Ecto neural progenitor cell (in vitro differentiated cells): Measurements from ENCODE around the gene PRCD.

Experiments
- DNase-seq: peaks from one replicate; pipeline ENCODE4 v3.0.0-alpha.2; 2018; ENCODE audit warnings: low spot score

The PRCD gene

DNA sequence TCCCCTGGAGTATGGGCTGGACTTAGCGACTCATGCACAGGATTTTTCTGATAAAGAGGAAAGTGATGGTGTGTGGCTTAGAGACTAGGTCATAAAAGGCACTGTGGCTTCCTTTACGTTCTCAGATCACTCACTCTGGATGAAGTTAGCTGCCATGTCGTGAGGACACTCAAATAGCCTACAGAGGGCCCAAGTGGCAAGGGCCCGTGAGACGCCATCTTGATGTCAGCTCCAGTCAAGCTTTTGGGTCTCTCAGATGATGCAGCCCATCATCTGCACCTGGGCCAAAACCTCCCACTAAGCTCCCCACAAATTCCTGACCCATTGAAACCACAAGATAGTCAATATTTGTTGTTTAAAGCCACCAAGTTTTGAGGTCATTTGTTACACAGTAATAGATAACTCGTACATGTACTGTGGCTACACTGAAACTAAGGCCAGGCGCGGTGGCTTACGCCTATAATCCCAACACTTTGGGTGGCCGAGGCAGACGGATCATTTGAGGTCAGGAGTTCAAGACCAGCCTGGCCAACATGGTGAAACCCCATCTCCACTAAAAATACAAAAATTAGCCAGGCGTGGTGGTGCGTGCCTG is 31.1 kb downstream of the PRCD start:
- no peak for DNase-seq

DNA sequence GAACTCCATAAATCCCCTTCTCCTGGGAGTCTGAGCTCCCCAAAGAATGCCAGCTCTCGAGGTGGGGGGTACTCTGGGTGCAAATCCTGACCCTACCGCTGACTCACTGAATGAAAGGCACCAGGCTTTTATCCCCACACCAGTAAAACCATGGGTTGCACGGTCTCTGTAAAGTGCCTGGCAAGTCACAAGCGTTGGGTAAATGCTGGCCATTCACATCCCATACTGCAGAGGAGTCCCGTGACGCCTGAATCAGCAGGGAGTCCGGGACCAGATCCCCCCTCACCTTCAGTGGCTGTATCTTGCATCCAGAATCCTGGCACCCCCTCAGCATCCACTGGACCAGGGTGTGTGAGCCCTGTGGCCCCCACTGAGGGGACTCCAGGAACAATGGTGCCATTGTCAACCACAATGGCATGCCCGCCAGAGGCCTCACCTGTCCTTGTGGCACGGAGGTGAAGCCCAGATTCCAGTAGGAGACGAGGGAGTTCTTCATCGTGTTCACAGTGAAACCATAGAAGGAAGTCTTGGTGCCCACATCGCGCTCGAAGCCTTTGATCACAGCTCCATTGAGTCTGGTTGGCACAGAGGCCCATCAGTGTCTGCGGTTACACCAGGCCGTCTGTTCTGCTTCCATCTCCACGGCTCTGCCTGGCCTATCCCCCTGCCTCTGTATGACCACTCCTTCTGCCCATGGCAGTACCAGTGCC is 32.5 kb downstream of the PRCD start:
- no peak for DNase-seq

DNA sequence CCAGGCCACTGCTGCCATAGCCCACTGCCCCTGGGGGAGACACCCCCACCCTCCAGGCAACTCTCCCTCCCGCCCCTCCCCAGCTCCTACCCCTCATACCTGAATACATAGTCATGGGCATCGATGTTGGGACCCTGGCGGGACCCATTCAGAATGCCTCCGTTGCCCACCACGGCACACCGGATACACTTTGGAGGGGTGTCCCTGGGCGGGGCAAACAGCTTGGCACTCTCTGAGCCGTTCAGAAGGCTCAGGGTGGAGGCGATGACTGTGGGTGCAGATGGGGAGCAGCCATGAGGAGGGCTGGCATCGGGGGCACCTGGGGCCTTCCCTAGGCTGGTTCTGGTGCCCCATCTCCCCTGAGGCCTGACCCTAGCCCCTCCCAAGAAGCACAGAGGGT is 33.3 kb downstream of the PRCD start:
- no peak for DNase-seq

DNA sequence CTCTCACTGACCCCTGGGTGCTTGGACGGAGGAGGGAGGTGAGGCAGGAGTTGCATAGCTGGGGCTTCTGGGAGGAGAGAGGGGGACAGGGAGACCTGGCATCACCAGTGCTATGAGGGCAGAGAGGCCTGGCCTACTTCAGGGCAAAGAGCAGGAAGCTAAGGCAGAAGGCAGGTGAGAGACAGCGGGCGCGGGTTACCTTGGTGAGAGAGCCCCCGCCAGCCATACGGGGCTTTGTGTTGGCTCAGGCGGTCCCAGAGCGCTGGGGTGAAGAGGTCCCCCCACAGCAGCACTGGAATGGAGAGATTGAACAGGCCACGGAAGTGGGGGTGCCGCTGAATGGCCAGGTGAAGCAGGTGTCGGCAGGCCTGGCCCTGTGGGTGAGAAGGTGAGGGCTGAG is 34.3 kb downstream of the PRCD start:
- no peak for DNase-seq

DNA sequence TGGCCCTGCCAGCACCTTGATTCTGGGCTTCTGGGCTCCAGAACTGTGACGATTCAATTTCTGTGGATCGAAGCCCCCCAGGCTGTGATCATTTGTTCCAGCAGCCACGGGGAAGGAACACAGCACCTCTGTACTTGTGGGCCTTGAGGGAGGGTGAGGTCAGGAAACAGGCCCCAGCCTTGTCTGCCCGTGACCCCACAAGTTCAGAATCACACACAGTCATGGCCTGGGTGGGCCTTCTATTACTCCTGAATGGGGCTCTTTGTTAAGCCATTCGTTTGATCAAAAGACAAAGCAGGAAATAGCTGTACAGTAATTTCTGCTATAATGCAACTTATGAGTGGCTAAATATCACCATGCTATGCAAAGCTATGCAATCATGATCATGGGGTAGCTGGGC is 35.7 kb downstream of the PRCD start:
- DNase-seq = no peak

DNA sequence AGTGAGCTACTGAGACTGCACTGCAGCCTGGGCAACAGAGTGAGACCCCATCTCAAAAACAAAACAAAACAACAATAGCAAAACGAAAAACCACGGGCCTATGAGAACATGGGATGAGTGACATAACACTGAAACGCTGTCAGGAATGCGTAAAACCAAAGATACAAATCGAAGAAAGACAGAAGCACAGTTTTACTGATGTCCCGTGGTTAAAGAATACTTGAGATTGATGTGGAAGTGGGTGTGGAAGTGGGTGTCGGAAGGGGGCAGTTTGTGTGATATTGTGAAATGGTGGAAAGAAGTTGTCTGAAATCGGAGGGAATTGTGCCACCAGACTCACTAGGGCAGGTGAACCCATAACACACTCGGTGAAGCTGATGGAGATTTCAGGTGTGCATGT is 36.3 kb downstream of the PRCD start:
- no peak for DNase-seq

DNA sequence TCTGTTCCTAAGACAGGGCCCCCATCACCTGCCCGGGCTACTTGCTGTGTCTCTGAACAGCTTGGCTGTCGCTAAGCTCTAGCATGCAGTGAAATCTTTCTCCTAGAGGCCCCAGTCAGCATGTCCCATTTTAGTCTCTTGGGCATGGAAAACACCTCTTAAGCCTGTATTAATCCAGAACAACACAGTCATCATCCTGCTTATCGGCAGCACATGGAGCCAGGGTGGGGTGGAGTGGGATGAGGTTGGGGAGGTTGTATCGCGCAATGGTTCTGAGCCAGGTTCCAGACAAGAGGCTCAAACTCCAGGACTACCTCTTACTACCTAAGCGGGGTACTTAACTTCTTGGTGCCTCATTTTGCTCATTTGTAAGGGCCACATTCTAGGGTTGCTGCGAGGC is 38.0 kb downstream of the PRCD start:
- no peak for DNase-seq

DNA sequence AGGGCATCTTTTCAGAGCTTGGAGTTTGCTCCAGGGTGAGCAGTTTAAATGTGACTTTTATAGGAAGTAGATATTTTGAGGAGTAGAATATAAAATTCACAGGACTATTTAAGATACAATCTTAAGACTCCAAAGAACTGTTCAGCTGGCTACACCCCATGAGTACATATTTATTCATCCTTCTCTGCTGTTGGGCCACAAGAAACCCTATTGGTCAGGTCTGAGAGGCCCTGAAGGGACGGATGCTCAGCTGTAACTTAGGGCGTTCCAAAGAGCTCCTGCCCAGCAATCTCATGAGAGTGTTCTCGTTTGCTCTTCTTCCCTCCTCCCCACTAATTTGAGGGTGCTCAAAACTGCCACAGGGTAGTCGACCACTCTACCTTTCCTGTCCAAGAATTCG is 38.5 kb downstream of the PRCD start:
- DNase-seq = no peak

DNA sequence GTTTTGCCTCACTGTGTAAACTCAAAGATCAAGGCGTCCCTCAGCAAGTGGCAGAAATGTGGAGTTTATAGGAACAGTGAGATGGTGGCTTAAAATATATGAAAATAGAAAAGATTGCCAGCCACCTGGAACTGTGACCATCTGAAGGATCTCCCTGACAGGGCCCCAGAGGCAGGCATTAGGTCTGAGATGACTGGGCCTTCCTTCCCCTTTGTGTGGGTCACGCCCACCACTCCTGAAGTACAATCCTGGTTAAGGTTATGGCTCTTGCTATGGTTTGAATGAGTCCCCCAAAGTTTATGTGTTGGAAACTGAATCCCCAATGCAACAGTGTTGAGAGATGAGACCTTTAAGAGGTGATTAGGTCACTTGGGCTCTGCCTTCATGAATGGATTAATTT is 39.4 kb downstream of the PRCD start:
- no peak for DNase-seq

DNA sequence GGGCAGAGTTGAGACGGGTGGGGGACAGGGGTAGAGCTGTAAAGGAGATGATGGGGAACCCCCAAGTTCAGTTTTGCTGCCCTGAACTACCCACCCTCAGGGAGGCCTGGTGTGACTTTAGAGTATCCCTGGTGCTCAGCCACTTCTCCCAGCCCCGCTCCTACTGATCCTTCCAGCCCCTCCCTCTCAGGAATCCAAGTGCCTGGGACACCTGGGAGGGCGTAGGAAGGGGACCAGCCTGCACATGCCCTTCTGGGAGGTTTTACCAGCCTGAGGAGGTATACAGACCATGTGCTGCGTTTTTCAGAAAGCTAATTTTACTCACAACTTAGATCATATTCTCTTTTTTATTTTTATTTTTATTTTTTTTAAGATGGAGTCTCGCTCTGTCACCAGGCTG is 41.7 kb downstream of the PRCD start:
- DNase-seq = no peak

DNA sequence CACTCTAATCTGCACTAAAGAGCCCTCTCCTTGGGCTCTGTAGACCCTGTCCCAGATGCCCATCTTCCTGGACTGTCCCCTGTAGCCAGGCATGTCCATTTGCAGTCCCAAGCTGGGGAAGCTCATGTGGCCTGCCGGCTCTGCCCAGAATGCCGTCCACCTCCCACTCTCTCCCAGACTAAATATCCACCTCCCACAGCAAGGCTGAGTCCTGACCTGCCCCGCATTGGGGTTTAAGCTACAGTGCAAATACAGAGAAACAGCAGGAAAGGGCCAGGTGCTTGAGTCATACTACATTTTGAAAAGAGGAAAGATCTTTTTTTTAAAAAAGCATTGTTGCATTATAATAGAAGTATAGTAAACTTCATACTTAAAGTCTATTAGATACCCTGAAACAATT is 42.8 kb downstream of the PRCD start:
- no peak for DNase-seq

DNA sequence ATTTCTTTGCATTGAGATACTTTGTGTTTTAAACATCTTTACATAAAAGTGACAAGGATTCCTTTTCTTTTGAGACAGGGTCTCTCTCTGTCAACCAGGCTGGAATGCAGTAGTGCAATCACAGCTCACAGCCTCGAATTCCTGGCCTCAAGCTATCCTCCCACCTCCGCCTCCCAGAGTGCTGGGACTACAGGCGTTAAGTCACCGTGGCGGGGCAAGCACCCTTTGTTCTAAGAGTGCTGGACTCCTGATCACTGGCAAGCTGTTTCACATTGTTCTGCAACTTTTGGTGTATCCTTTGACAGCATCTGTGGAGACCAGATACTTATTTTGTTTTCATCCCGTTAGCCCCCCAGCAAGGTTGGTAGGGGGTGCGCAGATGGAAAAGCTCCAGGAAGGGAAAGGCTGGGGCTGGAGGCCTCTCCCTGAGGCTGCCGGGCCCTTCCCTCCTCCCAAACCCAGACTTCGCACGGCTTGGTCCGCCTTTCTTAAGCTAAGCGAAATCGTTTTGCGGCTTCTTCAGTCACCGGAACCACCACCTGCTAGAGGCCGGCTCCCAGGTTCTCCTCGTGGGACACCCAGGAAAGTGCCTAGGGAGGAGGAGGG is 44.7 kb downstream of the PRCD start:
- peak; percentile 72 for DNase-seq

DNA sequence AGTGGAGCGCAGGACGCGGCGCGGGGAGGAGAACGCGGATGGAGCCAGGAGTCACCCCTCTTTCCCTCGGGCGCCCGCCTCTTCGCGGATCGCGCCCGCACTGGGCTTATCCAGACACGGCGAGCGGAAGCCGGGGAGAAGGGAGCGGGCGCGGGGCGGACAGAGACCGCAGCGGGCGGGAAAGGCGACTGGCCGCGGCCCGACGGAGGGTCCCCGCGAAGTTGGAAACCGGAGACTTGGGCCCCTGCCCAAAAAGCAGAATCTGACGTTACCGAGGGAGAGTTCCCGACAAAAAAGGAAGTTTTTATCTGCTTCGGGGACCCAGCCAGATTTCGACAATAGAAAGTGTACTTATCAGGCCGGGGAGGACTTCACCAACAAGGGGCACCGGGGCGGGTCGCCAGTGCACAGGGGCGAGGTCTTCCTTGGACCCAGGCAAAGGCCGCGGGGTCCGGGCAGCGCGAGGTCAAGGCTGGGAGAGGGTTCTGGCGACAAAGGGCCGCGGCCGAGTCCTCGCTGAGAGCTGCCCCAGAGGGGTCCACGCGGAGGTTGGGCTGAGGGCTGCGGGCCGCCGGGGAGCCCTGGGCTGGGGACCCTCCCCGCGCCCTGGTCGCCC is 45.3 kb downstream of the PRCD start:
- peak; percentile 75 for DNase-seq

DNA sequence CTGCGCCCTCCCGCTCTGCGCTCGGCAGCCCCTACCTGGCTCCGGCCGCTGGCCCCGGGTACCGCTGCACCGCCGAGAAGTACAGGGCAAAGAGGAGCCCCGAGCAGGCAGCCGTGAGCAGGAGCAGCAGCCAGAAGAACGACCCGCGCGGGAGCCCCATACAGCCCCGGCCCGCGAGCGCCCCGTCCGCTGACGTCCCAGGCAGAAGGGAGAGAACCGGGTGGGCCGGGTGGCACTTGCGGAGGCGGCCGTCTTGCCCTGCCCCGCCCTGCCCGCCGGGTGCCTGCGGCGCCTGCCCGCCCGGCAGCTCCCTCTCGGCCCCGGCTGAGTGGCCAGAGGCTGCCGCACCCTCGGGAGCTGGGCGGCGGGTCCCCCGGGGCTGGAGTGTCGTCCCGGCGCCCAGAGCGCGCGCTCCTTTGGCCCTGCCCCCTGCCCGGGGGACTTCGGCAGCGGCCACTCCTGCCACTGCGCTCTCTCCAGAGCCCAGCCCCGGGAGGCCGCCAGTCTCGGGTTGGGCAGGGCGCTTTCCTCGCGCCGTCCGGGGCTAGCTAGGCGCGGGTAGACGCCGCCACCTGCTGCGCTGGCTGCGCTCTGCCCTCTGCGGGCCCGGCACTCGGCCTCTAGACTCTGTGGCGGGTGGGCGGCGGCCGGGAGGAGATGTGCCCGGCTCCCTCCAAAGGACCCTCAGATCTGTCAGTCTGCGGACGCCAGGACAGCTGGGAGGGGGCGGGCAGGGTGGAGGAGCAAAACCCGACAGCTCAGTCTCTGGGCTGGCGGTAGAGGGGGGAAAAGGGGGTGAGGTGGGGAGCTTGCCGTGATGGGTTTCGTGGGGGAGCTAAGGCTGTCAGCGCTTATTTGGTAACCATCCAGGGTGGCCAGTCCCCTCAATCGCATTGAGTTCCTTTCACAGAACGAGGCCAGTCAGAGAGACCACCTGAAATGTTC is 46.1 kb downstream of the PRCD start, which contains the start of gene ST6GALNAC2:
Gene ST6GALNAC2, minus strand, starts transcription at position 212 of the 945 bp plus-strand sequence. Its CDS starts 52 bp downstream, at position 160.
- DNase-seq = peak; percentile 81

DNA sequence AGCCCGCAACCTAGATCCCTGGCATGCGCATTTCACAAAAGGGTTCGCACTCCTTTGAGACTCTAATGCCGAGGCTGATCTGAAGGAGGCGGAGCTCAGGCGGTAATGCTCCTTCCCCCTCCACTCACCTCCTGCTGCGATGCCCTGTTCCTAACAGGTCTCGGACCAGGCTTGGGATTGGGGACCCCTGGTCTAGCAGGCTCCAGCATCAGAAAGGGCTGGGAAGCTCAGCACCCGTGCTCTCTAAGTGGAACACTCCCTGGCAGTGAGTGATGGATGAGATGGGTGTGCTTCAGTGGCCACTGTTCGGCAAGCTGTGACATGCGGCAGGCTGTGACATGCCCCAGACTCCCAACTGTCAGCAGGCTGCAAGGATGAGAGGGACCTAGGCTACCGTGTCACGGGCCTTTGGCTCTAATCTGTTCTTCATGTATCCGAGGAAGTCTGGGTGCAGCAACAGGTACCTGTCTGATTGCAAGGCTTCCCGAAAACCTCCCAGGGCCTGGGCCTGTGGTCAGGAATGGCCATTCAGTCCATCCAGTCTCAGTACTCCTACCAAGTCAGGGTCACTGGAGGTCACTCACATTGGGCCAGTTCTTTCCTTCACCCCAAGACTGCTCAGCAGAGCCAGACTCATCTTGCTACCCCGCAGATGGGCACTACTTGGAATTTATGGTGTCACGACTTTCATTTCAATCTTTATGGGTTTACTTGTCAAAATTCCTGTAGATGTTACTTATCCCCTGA is 47.1 kb downstream of the PRCD start:
- DNase-seq = no peak

DNA sequence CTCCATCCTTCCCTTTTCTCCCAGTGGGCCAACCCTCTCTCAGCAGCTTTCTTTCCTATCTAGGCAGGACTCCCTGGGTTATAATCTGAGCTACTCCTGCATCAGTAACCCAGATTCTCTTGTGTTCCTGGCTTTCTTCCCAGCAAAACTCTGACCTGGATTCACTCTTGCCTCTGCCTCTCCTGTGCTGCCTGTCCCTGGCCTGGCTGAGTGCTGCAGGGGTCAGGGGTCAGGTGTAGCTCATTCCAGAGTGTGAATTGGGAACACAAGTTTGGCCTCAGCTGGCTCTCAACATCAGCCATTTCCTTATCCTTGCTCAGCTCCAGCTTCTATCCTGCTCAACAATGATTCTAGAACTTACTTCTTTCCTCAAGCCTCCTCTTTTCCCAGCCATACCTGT is 48.3 kb downstream of the PRCD start:
- no peak for DNase-seq

DNA sequence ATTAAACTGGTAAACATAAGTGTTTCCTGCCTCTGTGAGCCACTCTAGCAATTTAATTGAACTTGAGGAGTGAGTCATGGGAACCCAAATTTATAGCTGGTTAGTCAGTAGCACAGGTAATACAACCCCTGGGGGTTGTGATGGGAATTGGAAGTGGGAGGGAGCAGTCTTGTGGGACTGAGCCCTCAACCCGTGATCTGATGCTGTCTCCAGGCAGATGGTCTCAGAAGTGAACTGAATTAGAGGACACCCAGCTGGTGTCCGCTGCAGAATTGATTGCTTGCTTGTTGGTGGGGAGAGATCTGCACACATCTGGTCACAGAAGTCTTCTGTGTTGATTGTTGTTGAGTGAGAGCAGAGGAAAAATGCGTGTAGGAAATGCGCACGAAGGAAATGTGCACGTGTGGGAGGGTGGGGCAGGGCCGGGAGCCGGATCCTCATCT is 53.6 kb downstream of the PRCD start:
- DNase-seq = no peak

DNA sequence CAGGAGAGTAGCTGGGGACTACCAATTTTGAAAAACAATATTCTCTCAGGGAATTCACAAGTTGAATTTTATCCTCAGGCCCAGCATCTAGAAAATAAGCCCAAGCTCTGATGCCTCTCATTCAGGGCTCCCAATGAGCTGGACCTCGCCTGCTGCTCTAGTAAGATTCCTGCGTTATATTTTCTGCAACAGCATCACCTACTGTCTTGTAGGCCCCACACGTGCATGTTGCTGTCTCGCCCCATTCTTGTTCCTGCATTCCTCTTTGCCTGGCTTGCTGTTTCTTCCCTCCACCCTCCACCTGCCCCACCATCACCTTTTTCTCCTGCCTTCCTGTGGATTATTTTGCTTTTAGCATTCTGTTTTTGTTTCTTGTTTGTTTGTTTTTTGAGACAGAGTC is 54.1 kb downstream of the PRCD start:
- no peak for DNase-seq

DNA sequence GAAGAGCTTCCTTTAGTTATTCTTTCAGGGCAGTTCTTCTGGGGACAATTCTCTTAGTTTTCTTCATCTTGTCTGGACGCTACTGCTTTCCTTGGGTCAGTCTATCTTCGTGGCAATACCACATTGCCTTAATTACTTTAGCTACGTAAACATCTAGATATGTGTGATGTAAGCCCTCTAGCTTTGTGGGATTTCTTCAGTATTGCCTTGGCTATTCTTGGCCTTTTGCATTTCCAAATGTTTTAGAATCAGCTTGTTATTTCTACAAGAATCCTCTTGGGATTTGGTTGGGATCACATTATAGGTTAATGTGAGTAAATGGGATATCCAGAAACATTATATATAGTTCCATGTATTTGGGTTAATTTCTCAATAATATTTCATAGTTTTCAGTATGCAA is 54.8 kb downstream of the PRCD start:
- DNase-seq = no peak
